Activated naive CD4-positive, alpha-beta T cell treated with anti-CD3 and anti-CD28 coated beads, Interleukin-2, amount 50 U/mL, for 24 hours (primary cell): Measurements from ENCODE around the gene DPP7.
A peak's percentile ranks its signal among the peaks of the same experiment; 100 is the strongest.

Experiments
- H3K27ac Mint-ChIP-seq: one replicate; pipeline ENCODE4 v1.8.0; 2021; ENCODE audit warnings: mild to moderate bottlenecking, mixed read lengths
- H3K27me3 Mint-ChIP-seq: one replicate; pipeline ENCODE4 v1.8.0; 2021; ENCODE audit warnings: mixed read lengths
- H3K36me3 Mint-ChIP-seq: one replicate; pipeline ENCODE4 v1.8.0; 2021; ENCODE audit warnings: mixed read lengths
- H3K4me1 Mint-ChIP-seq: one replicate; pipeline ENCODE4 v1.8.0; 2021; ENCODE audit warnings: mixed read lengths
- H3K4me3 Mint-ChIP-seq: one replicate; pipeline ENCODE4 v1.8.0; 2021; ENCODE audit warnings: mild to moderate bottlenecking, mixed read lengths
- H3K9me3 Mint-ChIP-seq: one replicate; pipeline ENCODE4 v1.8.0; 2021; ENCODE audit warnings: mixed read lengths

Gene DPP7

DNA sequence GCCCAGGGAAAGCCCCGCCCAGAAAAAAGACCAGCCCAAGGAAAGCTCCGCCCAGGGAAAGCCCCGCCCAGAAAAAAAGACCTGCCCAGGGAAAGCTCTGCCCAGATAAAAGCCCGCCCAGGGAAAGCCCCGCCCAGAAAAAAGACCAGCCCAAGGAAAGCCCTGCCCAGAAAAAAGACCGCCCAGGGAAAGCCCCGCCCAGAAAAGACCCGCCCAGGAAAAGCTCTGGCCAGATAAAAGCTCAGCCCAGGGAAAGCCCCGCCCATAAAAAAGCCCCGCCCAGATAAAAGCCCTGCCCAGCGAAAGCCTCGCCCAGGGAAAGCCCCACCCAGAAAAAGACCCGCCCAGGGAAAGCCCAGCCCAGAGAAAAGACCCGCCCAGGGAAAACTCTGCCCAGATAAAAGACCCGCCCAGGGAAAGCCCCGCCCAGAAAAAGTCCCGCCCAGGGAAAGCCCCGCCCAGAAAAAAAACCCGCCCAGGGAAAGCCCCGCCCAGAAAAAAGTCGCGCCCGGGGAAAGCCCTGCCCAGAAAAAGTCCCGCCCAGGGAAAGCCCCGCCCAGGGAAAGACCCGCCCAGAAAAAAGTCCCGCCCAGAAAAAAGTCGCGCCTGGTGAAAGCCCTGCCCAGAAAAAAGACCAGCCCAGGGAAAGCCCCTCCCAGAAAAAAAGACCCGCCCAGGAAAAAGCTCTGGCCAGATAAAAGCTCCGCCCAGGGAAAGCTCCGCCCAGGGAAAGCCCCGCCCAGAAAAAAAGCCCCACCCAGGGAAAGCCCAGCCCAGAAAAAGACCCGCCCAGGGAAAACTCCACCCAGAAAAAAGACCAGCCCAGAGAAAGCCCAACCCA, 36.3 kb upstream of the DPP7 start:
- no peaks in the 10 kb centered on the region for H3K36me3 Mint-ChIP-seq
- no peak overlapping the region for H3K27ac Mint-ChIP-seq
- no peaks in the 10 kb centered on the region for H3K9me3 Mint-ChIP-seq
- H3K4me3 Mint-ChIP-seq: no peak overlapping the region
- peaks cover 9% of the 10 kb centered on the region for H3K27me3 Mint-ChIP-seq
- H3K4me1 Mint-ChIP-seq: no peaks in the 10 kb centered on the region

DNA sequence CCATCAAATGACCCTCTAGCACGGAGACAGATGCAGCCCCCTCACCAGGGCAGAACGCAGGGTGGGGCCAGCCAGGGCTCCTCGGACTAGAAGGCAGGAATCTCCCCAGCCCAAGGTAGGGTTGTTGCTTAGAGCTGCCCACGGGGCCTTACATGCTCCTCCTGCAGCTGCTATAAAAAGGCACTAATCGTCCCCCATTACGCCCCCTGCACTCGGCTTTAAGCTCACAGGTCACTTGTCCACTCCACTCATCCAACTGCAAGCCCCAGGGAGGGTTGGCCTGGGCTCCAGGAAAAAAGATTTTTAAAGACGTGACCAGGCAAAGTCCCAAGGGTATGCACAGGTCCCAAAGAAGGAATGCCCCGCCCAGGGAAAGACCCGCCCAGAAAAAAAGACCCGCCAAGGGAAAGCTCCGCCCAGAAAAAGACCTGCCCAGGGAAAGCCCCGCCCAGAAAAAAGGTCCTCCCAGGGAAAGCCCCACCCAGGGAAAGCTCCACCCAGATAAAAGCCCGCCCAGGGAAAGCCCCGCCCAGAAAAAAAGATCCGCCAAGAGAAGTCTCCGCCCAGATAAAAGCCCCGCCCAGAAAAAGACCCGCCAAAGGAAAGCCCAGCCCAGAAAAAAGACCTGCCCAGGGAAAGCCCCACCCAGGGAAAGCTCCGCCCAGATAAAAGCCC, 35.5 kb upstream of the DPP7 start:
- Mint-ChIP-seq H3K9me3 (no peaks in the 10 kb centered on the region), H3K36me3 (no peaks in the 10 kb centered on the region), H3K4me3 (no peak overlapping the region), H3K27me3 (peaks cover 7% of the 10 kb centered on the region), H3K4me1 (no peaks in the 10 kb centered on the region), H3K27ac (no peak overlapping the region)

DNA sequence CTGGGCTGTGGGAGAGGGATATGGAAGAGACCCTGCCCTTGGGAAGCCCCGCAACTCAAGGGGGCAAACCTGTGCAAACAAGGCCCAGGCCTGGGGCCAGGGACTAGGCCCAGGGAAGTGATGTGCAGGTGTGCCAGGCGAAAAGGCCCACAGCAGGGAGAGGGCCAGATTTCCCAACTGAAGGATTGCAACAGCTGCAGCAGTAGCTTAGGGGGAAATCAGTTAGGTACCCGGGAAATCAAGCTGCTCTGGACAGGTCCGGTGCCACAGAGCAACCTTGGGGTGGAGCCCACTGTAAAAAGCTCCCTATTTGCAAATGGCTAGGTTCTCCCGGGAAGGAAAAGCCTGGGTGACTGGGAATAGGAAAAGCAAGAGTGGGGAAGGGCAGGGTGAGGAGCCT, 34.8 kb upstream of the DPP7 start:
- H3K36me3 Mint-ChIP-seq: no peaks in the 10 kb centered on the region
- H3K4me3 Mint-ChIP-seq: no peak overlapping the region
- H3K9me3 Mint-ChIP-seq: no peaks in the 10 kb centered on the region
- no peak overlapping the region for H3K27ac Mint-ChIP-seq
- H3K27me3 Mint-ChIP-seq: peaks cover 3% of the 10 kb centered on the region
- no peaks in the 10 kb centered on the region for H3K4me1 Mint-ChIP-seq

DNA sequence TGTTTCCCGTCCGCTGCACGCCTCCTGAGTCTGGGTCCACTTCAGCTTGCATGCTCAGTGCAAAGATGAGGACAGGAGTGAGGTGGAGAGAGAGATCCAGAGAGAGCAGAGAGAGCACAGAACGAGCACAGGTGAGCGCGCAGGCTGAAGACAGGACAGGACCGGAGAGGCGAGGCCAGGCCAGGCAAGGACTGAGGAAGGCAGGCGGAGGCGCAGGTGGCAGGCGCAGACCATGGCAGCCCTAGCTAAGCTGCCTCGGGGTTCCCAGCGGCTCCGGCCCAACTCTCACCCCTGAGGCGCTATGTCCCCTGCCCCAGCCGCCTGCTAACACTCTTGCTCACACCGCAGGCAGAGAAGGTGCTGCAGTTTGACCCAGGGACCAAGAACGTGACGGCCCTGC, 34.1 kb upstream of the DPP7 start:
- Mint-ChIP-seq H3K27ac (no peak overlapping the region), H3K4me1 (no peaks in the 10 kb centered on the region), H3K36me3 (no peaks in the 10 kb centered on the region), H3K4me3 (no peak overlapping the region), H3K9me3 (no peaks in the 10 kb centered on the region), H3K27me3 (peaks cover 8% of the 10 kb centered on the region)

DNA sequence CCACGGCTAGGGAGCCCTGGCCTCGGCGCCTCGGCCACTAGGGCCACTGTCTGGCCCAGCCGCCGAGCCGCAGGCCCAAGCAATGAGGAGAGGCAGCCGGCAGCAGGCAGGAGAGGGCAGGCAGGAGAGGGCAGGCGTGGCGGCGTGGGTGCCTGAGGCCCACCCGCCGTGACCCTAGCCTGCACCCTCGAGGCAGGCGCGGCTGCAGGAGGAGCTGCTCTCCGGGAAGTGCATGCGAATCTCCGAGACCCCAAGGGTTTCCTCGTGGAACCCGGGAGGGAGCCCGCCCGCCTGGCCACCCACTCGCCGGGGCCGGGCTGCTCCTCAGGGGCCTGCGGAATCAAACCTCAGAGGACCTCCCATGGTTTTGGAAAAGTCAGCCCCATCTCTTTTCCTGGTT, 33.7 kb upstream of the DPP7 start:
- no peaks in the 10 kb centered on the region for H3K36me3 Mint-ChIP-seq
- H3K9me3 Mint-ChIP-seq: no peaks in the 10 kb centered on the region
- no peak overlapping the region for H3K27ac Mint-ChIP-seq
- no peaks in the 10 kb centered on the region for H3K4me1 Mint-ChIP-seq
- H3K4me3 Mint-ChIP-seq: no peak overlapping the region
- peaks cover 10% of the 10 kb centered on the region for H3K27me3 Mint-ChIP-seq

DNA sequence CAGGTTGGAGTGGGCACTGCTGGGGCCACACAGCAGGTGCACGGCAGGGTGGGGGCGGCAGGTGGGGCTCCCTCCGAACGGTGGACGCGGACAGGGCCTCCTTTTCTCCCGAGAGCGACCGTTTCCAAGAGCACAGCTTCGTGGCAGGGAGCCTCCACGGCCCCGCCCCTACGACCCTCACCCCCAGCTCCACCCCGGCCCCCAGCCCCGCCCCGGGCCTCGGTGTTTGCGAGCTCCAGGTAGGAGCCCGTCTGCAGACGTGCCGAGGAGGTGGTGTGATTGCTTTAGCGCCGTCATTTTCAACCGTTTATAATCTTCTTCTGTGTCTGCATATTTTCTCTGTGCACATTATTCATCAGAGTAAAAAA, 33.2 kb upstream of the DPP7 start:
- H3K27me3 Mint-ChIP-seq: peaks cover 10% of the 10 kb centered on the region
- no peak overlapping the region for H3K4me3 Mint-ChIP-seq
- no peaks in the 10 kb centered on the region for H3K9me3 Mint-ChIP-seq
- no peaks in the 10 kb centered on the region for H3K4me1 Mint-ChIP-seq
- no peak overlapping the region for H3K27ac Mint-ChIP-seq
- H3K36me3 Mint-ChIP-seq: no peaks in the 10 kb centered on the region

DNA sequence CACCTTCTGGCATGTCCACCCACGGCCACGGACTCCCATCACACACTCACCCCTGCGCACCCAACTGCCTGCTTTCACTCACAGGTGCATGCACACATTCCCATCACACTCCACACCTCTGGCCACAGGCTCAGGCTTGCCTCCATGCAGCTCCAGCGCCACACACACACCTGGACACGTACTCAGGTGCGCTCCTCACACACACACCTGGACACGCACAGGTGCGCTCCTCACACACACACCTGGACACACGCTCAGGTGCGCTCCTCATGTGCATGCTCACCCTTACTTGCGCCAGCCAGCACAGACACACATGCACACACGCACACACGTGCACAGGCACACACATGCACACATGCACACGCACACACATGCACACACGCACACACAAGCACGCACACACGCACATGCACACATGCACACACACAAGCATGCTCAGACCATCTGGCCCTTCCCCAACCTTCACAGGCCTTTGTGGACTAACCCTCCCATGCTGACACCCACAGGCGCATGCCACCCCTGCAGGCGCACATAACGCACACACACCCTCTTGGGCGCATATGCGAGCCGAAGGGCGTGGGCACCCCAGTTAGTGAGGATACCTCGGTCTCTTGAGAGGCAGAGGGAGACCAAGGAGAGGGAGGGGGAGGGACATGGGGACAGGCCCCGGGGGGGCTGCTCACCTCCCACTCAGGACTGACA, 32.7 kb upstream of the DPP7 start:
- H3K4me1 Mint-ChIP-seq: no peaks in the 10 kb centered on the region
- no peaks in the 10 kb centered on the region for H3K9me3 Mint-ChIP-seq
- H3K36me3 Mint-ChIP-seq: no peaks in the 10 kb centered on the region
- H3K27ac Mint-ChIP-seq: no peak overlapping the region
- peaks cover 12% of the 10 kb centered on the region for H3K27me3 Mint-ChIP-seq
- H3K4me3 Mint-ChIP-seq: no peak overlapping the region

DNA sequence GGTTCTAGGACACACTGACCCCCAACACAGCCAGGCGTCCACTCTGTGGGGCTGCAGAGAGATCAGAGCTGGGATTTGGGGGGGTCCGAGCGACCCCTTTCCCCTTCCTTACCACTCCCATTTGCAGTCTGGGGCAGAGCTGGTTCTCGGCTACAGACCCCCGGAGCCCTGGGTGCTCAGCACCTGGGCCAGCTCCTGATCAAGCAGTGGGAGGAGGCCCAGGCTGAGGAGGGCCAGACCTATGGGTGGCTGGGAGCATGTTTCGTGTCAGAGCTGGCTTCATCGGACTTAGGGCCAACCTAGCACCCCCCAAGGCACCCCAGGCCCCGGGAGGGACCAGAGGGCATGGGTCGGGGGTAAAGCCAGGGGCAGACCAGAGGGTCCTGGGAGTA, 32.0 kb upstream of the DPP7 start:
- Mint-ChIP-seq H3K4me1 (no peaks in the 10 kb centered on the region), H3K27ac (no peak overlapping the region), H3K4me3 (no peak overlapping the region), H3K27me3 (peaks cover 14% of the 10 kb centered on the region), H3K9me3 (no peaks in the 10 kb centered on the region), H3K36me3 (no peaks in the 10 kb centered on the region)

DNA sequence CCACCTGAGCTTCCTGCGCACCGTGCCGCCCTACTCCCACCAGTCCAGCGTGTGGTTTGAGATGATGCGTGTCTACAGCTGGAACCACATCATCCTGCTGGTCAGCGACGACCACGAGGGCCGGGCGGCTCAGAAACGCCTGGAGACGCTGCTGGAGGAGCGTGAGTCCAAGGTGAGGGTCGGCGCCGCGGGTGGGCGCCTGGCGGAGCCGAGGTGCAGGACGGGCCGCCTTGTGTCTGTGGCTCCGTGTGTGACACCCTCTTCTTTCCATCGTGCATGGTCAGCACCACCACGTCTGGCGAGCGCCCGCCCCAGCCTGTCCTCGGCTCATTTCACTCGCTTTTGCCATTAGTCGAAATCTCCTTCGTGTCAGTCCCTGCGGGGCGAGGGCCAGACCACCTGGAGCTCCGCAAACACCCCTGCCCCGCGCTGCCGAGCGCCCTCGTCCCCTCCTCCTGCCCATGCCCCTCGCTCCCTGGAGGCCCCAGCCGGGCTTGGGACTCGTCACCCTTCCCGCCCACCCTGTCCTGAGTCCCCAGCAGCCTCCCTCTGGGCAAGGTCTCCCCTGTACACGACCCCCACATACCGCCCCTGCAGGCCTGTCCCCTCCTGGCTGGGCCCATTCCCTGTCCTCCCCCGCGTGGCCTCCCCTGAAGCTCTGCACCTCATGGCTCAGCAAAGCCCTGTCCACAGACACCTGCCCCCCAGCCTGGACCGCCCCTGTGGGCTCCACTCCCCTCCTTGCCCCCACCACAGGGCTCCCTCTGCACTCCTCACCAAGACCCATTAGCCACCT, 31.4 kb upstream of the DPP7 start:
- H3K4me1 Mint-ChIP-seq: no peaks in the 10 kb centered on the region
- H3K9me3 Mint-ChIP-seq: no peaks in the 10 kb centered on the region
- H3K27me3 Mint-ChIP-seq: peaks cover 14% of the 10 kb centered on the region
- H3K36me3 Mint-ChIP-seq: no peaks in the 10 kb centered on the region
- H3K27ac Mint-ChIP-seq: no peak overlapping the region
- H3K4me3 Mint-ChIP-seq: no peak overlapping the region

DNA sequence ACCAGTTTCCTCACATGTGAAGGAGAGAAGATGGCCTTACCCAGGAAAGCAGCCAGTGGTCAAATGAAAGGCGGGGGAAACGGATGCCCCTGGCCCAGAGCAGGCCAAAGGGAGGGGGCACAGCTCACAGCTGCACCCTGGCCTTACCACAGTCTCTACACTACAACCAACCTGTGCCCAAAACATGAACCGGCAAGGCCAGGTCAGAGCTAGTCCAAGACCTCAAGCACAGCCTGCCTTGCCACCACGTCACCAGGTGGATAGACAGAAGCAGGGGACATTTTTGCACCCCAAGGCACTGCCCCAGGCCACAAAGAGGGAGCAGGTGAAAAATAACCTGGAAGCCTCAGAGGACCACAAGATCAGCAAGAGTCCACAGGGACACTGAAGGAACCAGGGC, 28.9 kb upstream of the DPP7 start:
- Mint-ChIP-seq H3K4me1 (peaks cover 3% of the 10 kb centered on the region), H3K27ac (no peak overlapping the region), H3K4me3 (no peak overlapping the region), H3K27me3 (peaks cover 24% of the 10 kb centered on the region), H3K36me3 (no peaks in the 10 kb centered on the region), H3K9me3 (no peaks in the 10 kb centered on the region)

DNA sequence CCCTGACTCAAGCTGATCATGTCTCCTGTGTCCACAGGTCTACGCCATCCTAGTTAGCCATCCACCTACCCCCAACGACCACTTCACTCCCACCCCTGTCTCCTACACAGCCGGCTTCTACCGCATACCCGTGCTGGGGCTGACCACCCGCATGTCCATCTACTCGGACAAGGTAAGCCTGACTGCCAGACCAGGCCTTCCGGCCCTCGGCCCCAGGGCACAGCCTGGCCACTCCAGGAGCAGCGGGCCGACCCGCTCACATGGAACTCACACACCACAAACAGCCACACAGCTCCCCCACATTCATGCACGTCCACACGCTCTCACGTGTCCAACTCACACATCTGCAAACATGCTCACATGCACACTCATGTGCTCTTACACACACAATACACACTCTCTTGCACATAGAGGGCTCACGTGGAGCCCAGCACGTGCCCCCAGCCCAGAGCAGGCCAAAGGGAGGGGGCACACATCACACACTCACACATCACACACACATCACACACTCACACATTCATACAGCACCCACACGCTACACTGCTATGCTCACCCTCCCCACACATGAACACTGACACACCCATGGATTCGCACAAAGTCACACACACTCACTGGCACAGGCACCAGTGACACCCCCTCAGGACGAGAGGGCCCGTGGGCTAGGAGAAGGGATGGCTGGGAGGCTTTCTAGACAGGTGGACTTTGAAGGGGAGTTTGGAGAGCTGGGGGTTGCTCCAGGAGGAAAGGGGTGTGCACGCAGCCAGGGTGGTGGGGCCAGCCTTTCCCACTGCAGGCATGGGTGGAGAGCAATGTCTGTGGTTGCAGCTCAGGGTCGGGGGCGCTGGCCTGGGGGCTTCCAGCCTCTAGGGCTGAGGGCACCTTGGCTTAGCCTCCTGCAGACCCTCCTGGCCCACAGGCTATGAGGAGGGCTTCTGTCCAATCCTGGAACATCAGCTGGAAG, 27.7 kb upstream of the DPP7 start:
- no peak overlapping the region for H3K4me3 Mint-ChIP-seq
- peaks cover 31% of the 10 kb centered on the region for H3K27me3 Mint-ChIP-seq
- H3K36me3 Mint-ChIP-seq: no peaks in the 10 kb centered on the region
- no peaks in the 10 kb centered on the region for H3K9me3 Mint-ChIP-seq
- peaks cover 3% of the 10 kb centered on the region for H3K4me1 Mint-ChIP-seq
- peak overlapping the region; percentile 63 for H3K27ac Mint-ChIP-seq

DNA sequence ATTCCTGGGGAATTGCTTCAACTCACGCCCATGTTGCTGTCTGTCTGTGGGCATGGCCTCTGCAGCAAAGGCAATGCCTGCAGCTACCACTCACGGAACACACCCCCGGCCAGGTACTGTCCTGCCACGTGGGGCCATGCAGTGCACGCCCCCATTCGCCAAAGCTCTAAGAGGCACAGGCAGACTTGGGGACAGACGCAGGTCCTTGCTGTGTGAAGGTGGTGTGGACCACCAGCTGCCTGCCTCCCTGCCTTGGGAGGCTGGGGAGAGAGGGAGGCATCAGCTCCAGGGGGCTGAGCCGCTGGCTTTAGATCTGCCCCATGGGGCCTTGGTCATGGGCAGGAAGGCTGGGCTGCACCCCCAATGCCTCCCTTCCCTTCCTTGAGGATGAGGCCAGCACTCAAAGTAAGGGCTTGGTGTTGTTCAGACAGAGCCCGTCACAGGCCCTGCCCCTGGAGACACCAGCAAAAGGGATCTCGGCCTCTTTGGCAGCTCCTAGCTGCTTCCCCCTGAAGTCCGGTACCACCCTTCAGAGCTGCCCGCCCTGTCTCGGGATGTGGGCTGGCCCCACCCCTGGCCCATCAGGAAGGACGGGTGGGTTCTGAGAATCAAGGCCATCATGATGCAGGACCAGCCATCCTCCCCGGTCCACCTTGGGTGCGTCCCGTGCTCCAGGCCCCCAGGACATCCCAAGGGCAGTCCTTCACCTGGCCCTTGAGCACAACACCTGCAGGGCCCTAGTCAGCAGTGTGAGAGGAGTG, 26.7 kb upstream of the DPP7 start:
- Mint-ChIP-seq H3K4me1 (peaks cover 3% of the 10 kb centered on the region), H3K36me3 (no peaks in the 10 kb centered on the region), H3K9me3 (no peaks in the 10 kb centered on the region), H3K27me3 (peaks cover 32% of the 10 kb centered on the region), H3K4me3 (no peak overlapping the region), H3K27ac (no peak overlapping the region)

DNA sequence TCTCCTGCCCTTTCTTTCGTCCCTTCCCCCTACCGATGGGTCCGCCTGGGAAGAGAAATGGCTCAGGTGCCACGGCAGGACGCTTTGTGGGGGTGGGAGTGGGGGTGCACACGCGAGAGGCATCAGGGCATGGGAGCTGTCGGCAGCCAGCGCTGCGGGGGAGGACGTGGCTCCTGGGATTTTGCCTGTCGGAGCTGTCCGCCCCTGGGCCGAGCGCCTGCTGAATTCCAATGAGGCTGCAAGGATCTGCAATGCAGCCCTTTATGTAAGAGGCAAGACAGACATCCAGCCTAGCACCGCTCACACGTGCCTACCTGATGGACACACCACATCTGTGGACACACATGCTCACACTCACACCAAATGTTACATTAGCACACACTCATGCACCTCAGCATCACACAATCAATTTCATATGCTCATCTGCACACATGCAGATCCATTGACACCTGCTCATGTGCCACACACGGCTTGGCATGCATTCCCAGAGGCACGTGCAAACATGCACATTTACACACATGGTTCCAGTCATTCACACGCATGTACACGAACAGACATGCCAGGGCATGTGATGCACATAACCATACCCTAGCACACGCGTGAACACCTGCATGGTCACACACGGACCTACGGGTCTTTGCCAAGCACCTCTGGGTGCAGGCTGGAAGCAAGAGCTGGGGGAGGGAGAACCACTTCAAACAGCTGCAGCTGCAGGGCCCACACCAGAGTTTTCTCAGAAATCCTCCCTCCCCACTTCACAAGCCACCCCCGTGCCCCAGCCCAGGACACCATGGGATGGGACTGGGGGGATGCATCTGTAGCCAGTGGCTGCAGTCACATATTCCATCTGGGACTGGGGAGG, 25.8 kb upstream of the DPP7 start:
- H3K27me3 Mint-ChIP-seq: peaks cover 36% of the 10 kb centered on the region
- no peaks in the 10 kb centered on the region for H3K9me3 Mint-ChIP-seq
- H3K36me3 Mint-ChIP-seq: no peaks in the 10 kb centered on the region
- H3K4me1 Mint-ChIP-seq: peaks cover 3% of the 10 kb centered on the region
- H3K27ac Mint-ChIP-seq: no peak overlapping the region
- no peak overlapping the region for H3K4me3 Mint-ChIP-seq
